Measurements from ENCODE around the gene GSE1.
"Not testable (repeated sequence)": the region's sequence is repeated elsewhere in the genome, so short reads cannot be mapped to it uniquely, and the experiment has no call there.

Gene GSE1

GRCh38 chr16:85592277-85592676, 20.8 kb upstream of the GSE1 start:
- not testable (repeated sequence) for DNase-seq

GRCh38 chr16:85592700-85593493, 20.2 kb upstream of the GSE1 start:
- no peak for DNase-seq

GRCh38 chr16:85593494-85594221, 19.5 kb upstream of the GSE1 start:
- no peak for DNase-seq

GRCh38 chr16:85594273-85594977, 18.7 kb upstream of the GSE1 start:
- no peak for DNase-seq

- DNase-seq, result no peak
Measured at GRCh38 chr16:85594978-85595661, 18.0 kb upstream of the GSE1 start.

GRCh38 chr16:85595812-85596502, 17.2 kb upstream of the GSE1 start:
- no peak for DNase-seq

GRCh38 chr16:85598141-85598540, 15.0 kb upstream of the GSE1 start:
- no peak for DNase-seq

- DNase-seq, result no peak
Measured at GRCh38 chr16:85600078-85600477, 13.0 kb upstream of the GSE1 start.

- DNase-seq, result no peak
Measured at GRCh38 chr16:85600530-85601271, 12.4 kb upstream of the GSE1 start.

- DNase-seq, result no peak
Measured at GRCh38 chr16:85601272-85601639, 11.9 kb upstream of the GSE1 start.

- no peak for DNase-seq
Measured at GRCh38 chr16:85601730-85602401, 11.3 kb upstream of the GSE1 start.

- no peak for DNase-seq
Measured at GRCh38 chr16:85602402-85603202, 10.5 kb upstream of the GSE1 start.

GRCh38 chr16:85603203-85603755, 9.8 kb upstream of the GSE1 start:
- no peak for DNase-seq

GRCh38 chr16:85604145-85604705, 8.9 kb upstream of the GSE1 start:
- DNase-seq, result no peak

- DNase-seq, result no peak
Measured at GRCh38 chr16:85605051-85605911, 7.8 kb upstream of the GSE1 start.

GRCh38 chr16:85605912-85606841, 6.9 kb upstream of the GSE1 start:
- no peak for DNase-seq

GRCh38 chr16:85606904-85607303, 6.2 kb upstream of the GSE1 start:
- DNase-seq, result no peak
